OCI-LY3 (cell line): ENCODE measurements around the gene GRHL3.

Source experiments
- H2AFZ ChIP-seq: fragments of 200-600, 300-600 bp; shearing (Covaris generic); 2 replicates; pipeline ENCODE4 v1.6.0; 2014; ENCODE audit warnings: antibody characterized with exemption, low read depth, low read length
- H3K27ac ChIP-seq: fragments of 200-600, 300-600 bp; sonication (generic); 2 replicates; pipeline ENCODE4 v1.5.1; 2014; ENCODE audit warnings: mild to moderate bottlenecking, low read length, moderate library complexity, mixed read lengths
- H3K27me3 ChIP-seq: fragments of 200-600, 300-600 bp; sonication (generic); 2 replicates; pipeline ENCODE4 v1.6.1; 2014; ENCODE audit warnings: low read depth, low read length, mixed read lengths
- H3K36me3 ChIP-seq: fragments of 200-600, 300-600 bp; sonication (generic); replicated peaks from 2 replicates; pipeline ENCODE3; 2014; ENCODE audit warnings: low read depth, low read length, mixed read lengths
- H3K4me1 ChIP-seq: fragments of 300-600, 200-600 bp; sonication (generic); 2 replicates; pipeline ENCODE4 v1.6.1; 2014; ENCODE audit warnings: low read length, mixed read lengths
- H3K4me2 ChIP-seq: fragments of 200-600, 300-600 bp; sonication (generic); 2 replicates; pipeline ENCODE4 v1.6.1; 2014; ENCODE audit warnings: low read length, mixed read lengths
- H3K4me3 ChIP-seq: fragments of 300-600, 200-600 bp; sonication (generic); 2 replicates; pipeline ENCODE4 v1.5.1; 2014; ENCODE audit warnings: antibody characterized with exemption, mild to moderate bottlenecking, low read length, moderate library complexity
- H3K79me2 ChIP-seq: fragments of 300-600, 200-600 bp; shearing (Covaris generic); 2 replicates; pipeline ENCODE4 v1.6.1; 2014; ENCODE audit warnings: mild to moderate bottlenecking, low read length, mixed read lengths
- H3K9ac ChIP-seq: fragments of 300-600, 200-600 bp; shearing (Covaris generic); 2 replicates; pipeline ENCODE4 v1.6.0; 2014; ENCODE audit warnings: mild to moderate bottlenecking, low read length, moderate library complexity
- H3K9me3 ChIP-seq: fragments of 200-600, 300-600 bp; shearing (Covaris generic); 2 replicates; pipeline ENCODE4 v1.6.1; 2014; ENCODE audit warnings: low read length, mixed read lengths; ENCODE audit not compliant: insufficient read depth
- H4K20me1 ChIP-seq: fragments of 200-600, 300-600 bp; sonication (generic); 2 replicates; pipeline ENCODE4 v1.6.1; 2016; ENCODE audit warnings: low read length, mixed read lengths; ENCODE audit not compliant: insufficient read depth
- EZH2phosphoT487 ChIP-seq: fragments of 200-600 bp; shearing (Covaris generic); IDR thresholded peaks from 2 replicates; pipeline ENCODE4 v1.6.1; 2018; ENCODE audit warnings: antibody characterized with exemption, mixed run types, low read depth
- TF ChIP-seq, protein P1 (sequence below): fragments of 200-600, 300-600 bp; sonication (generic); IDR thresholded peaks from 2 replicates; pipeline ENCODE4 v1.5.1; 2014; ENCODE audit warnings: antibody characterized with exemption, low read length, low read depth

Gene GRHL3

DNA sequence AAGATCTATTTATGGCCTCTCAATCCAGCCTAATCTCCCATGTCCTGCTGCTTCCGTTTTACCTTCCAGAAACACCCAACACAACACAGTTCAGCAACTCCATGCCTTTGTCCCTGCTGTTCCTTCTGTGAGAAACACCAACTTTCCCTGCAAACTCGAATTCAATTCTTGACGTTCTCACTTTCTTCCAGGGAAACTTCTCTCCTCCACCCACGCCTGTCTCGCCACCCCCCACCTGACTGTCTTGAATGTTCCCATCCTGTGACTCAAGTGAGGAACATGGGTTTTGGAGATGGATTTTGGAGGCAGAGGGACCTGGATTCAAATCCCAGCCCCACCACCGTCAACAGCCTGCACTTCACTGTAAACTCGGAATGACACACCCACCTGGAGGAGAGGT lies 44.8 kb downstream of the GRHL3 start:
- Histone ChIP-seq H3K27ac (no peak overlapping the region), H3K9me3 (no peaks in the 10 kb centered on the region), H3K4me2 (no peak overlapping the region), H3K36me3 (no peaks in the 10 kb centered on the region), H3K79me2 (no peaks in the 10 kb centered on the region), H3K4me1 (peaks cover 16% of the 10 kb centered on the region), H2AFZ (no peak overlapping the region), H3K4me3 (no peak overlapping the region), H4K20me1 (no peaks in the 10 kb centered on the region), H3K9ac (no peak overlapping the region), H3K27me3 (no peaks in the 10 kb centered on the region)
- no peak for TF ChIP-seq EZH2phosphoT487
- TF ChIP-seq, protein P1, sequence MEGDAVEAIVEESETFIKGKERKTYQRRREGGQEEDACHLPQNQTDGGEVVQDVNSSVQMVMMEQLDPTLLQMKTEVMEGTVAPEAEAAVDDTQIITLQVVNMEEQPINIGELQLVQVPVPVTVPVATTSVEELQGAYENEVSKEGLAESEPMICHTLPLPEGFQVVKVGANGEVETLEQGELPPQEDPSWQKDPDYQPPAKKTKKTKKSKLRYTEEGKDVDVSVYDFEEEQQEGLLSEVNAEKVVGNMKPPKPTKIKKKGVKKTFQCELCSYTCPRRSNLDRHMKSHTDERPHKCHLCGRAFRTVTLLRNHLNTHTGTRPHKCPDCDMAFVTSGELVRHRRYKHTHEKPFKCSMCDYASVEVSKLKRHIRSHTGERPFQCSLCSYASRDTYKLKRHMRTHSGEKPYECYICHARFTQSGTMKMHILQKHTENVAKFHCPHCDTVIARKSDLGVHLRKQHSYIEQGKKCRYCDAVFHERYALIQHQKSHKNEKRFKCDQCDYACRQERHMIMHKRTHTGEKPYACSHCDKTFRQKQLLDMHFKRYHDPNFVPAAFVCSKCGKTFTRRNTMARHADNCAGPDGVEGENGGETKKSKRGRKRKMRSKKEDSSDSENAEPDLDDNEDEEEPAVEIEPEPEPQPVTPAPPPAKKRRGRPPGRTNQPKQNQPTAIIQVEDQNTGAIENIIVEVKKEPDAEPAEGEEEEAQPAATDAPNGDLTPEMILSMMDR: no peak

DNA sequence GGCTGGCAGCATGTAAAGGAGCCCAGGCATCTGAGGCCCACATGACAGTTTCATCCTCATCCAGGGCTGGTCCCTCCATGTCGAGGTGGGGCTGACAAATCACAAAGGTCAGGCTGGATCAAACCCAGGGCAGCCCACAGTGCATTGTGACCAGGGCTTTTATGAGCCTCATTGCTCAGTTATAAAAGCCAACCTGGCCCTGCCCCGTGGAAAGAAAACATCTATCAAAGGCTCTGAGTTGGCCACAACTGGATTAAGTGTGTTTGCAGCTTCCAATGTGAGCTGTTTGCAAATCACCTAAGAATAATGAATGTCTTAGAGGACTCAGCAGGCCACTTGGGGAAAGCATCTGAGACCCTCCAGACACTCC lies 45.4 kb downstream of the GRHL3 start:
- Histone ChIP-seq H3K27me3 (no peaks in the 10 kb centered on the region), H3K4me1 (peaks cover 16% of the 10 kb centered on the region), H3K27ac (no peak overlapping the region), H3K4me3 (no peak overlapping the region), H4K20me1 (no peaks in the 10 kb centered on the region), H3K79me2 (no peaks in the 10 kb centered on the region), H3K4me2 (peak overlapping the region; percentile 69), H2AFZ (no peak overlapping the region), H3K9ac (no peak overlapping the region), H3K9me3 (no peaks in the 10 kb centered on the region), H3K36me3 (no peaks in the 10 kb centered on the region)
- TF ChIP-seq EZH2phosphoT487: no peak
- TF ChIP-seq, protein P1: no peak

DNA sequence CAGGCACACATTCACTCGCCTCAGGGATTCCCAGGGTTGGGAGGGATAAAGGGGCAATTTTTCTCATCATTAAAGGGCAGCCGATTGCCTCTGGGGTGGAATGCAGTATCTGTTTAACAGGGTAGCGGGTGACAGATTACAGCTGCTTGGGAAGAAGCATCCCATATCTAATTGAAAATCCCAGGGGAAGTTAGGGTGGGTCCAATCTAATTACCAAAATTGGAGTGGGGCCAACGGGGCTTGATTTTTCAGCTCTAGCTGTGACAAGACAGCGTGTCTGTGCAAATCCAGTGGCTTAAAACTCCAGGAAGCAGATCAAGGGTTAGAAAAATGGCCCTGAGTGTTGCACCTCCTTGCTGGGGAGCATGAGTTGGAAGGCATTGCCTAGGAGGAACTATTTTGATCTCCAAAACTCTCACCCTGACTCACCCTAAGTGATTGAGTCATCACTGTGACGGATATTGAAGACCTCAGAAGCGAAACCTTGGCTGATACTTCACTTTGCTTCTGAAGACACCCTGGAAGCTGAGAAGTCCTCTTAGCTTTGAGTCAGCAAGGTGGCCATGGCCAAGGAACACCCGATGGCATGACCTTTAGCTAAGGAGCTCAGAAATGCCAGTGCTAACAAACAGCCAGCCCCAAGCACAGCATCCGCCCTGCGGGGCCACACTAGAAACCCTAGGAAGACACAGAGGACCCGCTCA lies 46.0 kb downstream of the GRHL3 start:
- Histone ChIP-seq H4K20me1 (no peaks in the 10 kb centered on the region), H3K27ac (peak overlapping the region; percentile 15; the same call in 1 of the 2 replicates), H3K9ac (no peak overlapping the region), H3K36me3 (no peaks in the 10 kb centered on the region), H3K79me2 (no peaks in the 10 kb centered on the region), H3K9me3 (no peaks in the 10 kb centered on the region), H3K27me3 (no peaks in the 10 kb centered on the region), H3K4me1 (peaks cover 16% of the 10 kb centered on the region), H2AFZ (no peak overlapping the region), H3K4me2 (peak overlapping the region; percentile 69), H3K4me3 (peak overlapping the region; percentile 34; the same call in 1 of the 2 replicates)
- TF ChIP-seq EZH2phosphoT487: no peak
- TF ChIP-seq, protein P1: no peak

DNA sequence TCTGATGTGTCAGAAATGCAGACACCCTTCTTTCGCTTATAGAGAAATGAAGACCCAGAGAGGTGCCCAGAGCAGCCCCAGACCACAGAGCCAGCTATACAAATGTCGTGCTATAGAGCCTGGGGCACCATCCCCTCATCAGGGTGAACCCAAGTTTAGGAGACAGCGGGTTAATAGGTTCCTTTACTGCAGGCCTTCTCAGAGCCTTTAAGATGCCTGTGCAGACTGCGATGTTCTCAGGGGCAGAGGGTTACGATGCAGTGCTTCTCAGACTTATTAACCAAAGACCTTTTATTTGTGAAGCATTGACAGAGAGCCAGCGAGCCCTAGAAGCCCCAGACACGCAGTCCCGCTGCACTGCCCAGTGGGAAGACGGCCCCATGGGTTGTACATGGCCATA lies 47.5 kb downstream of the GRHL3 start:
- Histone ChIP-seq H3K4me1 (peaks cover 16% of the 10 kb centered on the region), H3K9ac (no peak overlapping the region), H2AFZ (no peak overlapping the region), H3K4me3 (no peak overlapping the region), H3K36me3 (no peaks in the 10 kb centered on the region), H4K20me1 (no peaks in the 10 kb centered on the region), H3K27me3 (no peaks in the 10 kb centered on the region), H3K27ac (no peak overlapping the region), H3K9me3 (no peaks in the 10 kb centered on the region), H3K4me2 (no peak overlapping the region), H3K79me2 (no peaks in the 10 kb centered on the region)
- TF ChIP-seq EZH2phosphoT487: no peak
- TF ChIP-seq, protein P1: no peak
